Tibial artery (tissue), 4 donors: Measurements from ENCODE around the gene OR51D1.

Experiments used
- DNase-seq, 2 donors: peaks; one replicate each; pipeline ENCODE4 v3.0.0-alpha.2; 2019
- H3K27ac ChIP-seq, 2 donors: fragments of 200-600 bp; sonication (generic) in 1 of 2; 1 replicate in 1 of 2; 2 replicates in 1 of 2; pipeline ENCODE4 v1.5.1; 2018 to 2019; ENCODE audit warnings: mild to moderate bottlenecking in 1 of 2
- H3K27me3 ChIP-seq, 2 donors: fragments of 200-600 bp; sonication (generic) in 1 of 2; one replicate each; pipeline versions ENCODE4 v1.5.1 to v1.6.0; 2016 to 2019
- H3K36me3 ChIP-seq, 3 donors: fragments of 200-600 bp; sonication (generic) in 2 of 3; one replicate each; pipeline ENCODE4 v1.5.1; 2016 to 2019; ENCODE audit warnings: mild to moderate bottlenecking in 2 of 3
- H3K4me1 ChIP-seq, 4 donors: fragments of 200-600 bp; sonication (generic) in 2 of 4; 1 replicate in 3 of 4; 2 replicates in 1 of 4; pipeline ENCODE4 v1.5.1; 2016 to 2019
- H3K4me3 ChIP-seq, 2 donors: fragments of 200-600 bp; sonication (generic) in 1 of 2; 1 replicate in 1 of 2; 2 replicates in 1 of 2; pipeline ENCODE4 v1.5.1; 2018 to 2019; ENCODE audit warnings: mild to moderate bottlenecking in 2 of 2
- H3K9me3 ChIP-seq, 3 donors: fragments of 200-600 bp; sonication (generic) in 1 of 3; one replicate each; pipeline ENCODE4 v1.5.1; 2016 to 2019
- CTCF ChIP-seq, 2 experiments: fragments of 200-600 bp in 1 of 2; fragments of 450-650 bp in 1 of 2; IDR thresholded peaks; one replicate each; pipeline ENCODE4 v1.5.1; 2017 to 2019; ENCODE audit warnings: antibody characterized with exemption in 2 of 2, mild to moderate bottlenecking in 1 of 2, moderate library complexity in 1 of 2
- intact Hi-C: fragments of 100-400 bp; cut with DNase I; formaldehyde crosslinking; loops from one replicate; pipeline ENCODE4 v1.15.0; 2023; ENCODE audit warnings: low total_unique reads

OR51D1 gene

GRCh38 chr11:4636962-4637661 lies at the start of gene OR51D1:
TSS of gene OR51D1 (plus strand) at chr11:4637477. CDS start at chr11:4639791, 2,314 bp downstream.
- H3K9me3 ChIP-seq: no peaks in the 10 kb centered on the region
- H3K27ac ChIP-seq: peak within 1 kb of the TSS; percentile 14 to 43
- intact Hi-C loops: loop anchor here (5.0 kb wide), 1 partner anchor 190 kb away; no protein-coding TSS in a partner anchor
- peak within 1 kb of the TSS; percentile 40 to 52 for H3K4me3 ChIP-seq
- H3K36me3 ChIP-seq: no peaks in the 10 kb centered on the region
- DNase-seq: peak; percentile 66 to 79
- peaks cover 0 to 12% (median 5%) of the 10 kb centered on the region in 4 donors for H3K4me1 ChIP-seq
- no peaks in the 10 kb centered on the region for H3K27me3 ChIP-seq
- peak; percentile 87 to 92 for TF ChIP-seq CTCF (IDR thresholded peaks at IDR 0.05)

DNA sequence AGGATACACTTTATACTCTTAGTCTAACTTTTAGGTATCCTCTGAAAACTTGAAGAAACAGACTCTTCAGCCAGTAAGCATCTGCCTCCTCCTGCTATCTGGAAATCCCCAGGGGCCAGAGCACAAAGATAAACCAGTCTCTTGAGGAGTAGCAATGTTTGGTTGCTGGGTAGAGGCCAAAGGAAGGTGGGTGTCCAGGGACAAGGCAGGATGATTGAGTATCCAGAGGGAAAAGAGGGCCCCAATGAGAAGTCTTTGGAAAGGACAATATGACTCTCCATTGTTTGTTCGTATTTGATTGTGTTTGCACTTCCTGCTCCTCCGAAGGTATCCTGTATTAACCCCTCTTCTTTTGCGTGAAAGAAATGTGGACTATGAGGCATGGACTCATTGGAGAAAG lies 48.3 kb upstream of the OR51D1 start:
- TF ChIP-seq CTCF (IDR thresholded peaks at IDR 0.05): no peak
- no peak for DNase-seq
- Histone ChIP-seq H3K27ac (no peak overlapping the region), H3K27me3 (no peaks in the 10 kb centered on the region), H3K9me3 (no peaks in the 10 kb centered on the region), H3K4me3 (no peak overlapping the region), H3K36me3 (no peaks in the 10 kb centered on the region), H3K4me1 (no peaks in the 10 kb centered on the region)
- intact Hi-C loops: no loop called here

- no peak within 1 kb of the TSS for H3K4me3 ChIP-seq
- H3K9me3 ChIP-seq: no peaks in the 10 kb centered on the region
- peaks cover 8 to 20% (median 13%) of the 10 kb centered on the region in 3 donors for H3K36me3 ChIP-seq
- DNase-seq: no peak
- TF ChIP-seq CTCF (IDR thresholded peaks at IDR 0.05): no peak
- H3K4me1 ChIP-seq: no peaks in the 10 kb centered on the region
- no peak within 1 kb of the TSS for H3K27ac ChIP-seq
- intact Hi-C loops: no loop called here
- no peaks in the 10 kb centered on the region for H3K27me3 ChIP-seq
Observed at GRCh38 chr11:4593739-4594138, 43.5 kb upstream of the OR51D1 start, which contains the start of gene OR52I1. TSS of gene OR52I1 (plus strand) at chr11:4594039. CDS start at chr11:4594039, 0 bp downstream.

- Histone ChIP-seq H3K36me3 (peaks cover 29 to 44% (median 41%) of the 10 kb centered on the region in 3 donors), H3K27me3 (no peaks in the 10 kb centered on the region), H3K4me1 (peaks cover 0 to 17% (median 9%) of the 10 kb centered on the region in 4 donors), H3K9me3 (no peaks in the 10 kb centered on the region), H3K4me3 (no peak overlapping the region), H3K27ac (no peak overlapping the region)
- no peak for TF ChIP-seq CTCF (IDR thresholded peaks at IDR 0.05)
- DNase-seq: no peak
- intact Hi-C loops: no loop called here
Observed at GRCh38 chr11:4605057-4605456, 32.2 kb upstream of the OR51D1 start.

GRCh38 chr11:4606231-4607015 lies 30.9 kb upstream of the OR51D1 start:
- DNase-seq: no peak

More at GRCh38 chr11:4606231-4607015, 30.9 kb upstream of the OR51D1 start:
- no peak for TF ChIP-seq CTCF (IDR thresholded peaks at IDR 0.05)
- H3K4me1 ChIP-seq: peaks cover 0 to 17% (median 9%) of the 10 kb centered on the region in 4 donors
- no peaks in the 10 kb centered on the region for H3K27me3 ChIP-seq
- peak overlapping the region; percentile 62 to 79 for H3K4me3 ChIP-seq
- no peaks in the 10 kb centered on the region for H3K9me3 ChIP-seq
- peak overlapping the region in 1 of 2 donors; percentile 89 for H3K27ac ChIP-seq
- intact Hi-C loops: no loop called here
- H3K36me3 ChIP-seq: peaks cover 15 to 31% (median 27%) of the 10 kb centered on the region in 3 donors
